SKM-1 (cell line): ENCODE measurements around the gene NDRG3.
"Not testable (repeated sequence)": the region's sequence is repeated elsewhere in the genome, so short reads cannot be mapped to it uniquely, and the experiment has no call there.

Source experiments
- DNase-seq: peaks from one replicate; lab custom pipeline; 2025; ENCODE audit not compliant: unreplicated experiment; lab: John Stamatoyannopoulos, UW

Gene NDRG3

GRCh38 chr20:36611625-36612024, 134.3 kb downstream of the NDRG3 start:
- DNase-seq: no peak

- not testable (repeated sequence) for DNase-seq
These were observed 137.5 kb downstream of the NDRG3 start for GRCh38 chr20:36608388-36608728.

GRCh38 chr20:36607586-36608387, 138.1 kb downstream of the NDRG3 start:
- no peak for DNase-seq

GRCh38 chr20:36606158-36607066, 139.5 kb downstream of the NDRG3 start:
- DNase-seq: peak; percentile 66

- peak; percentile 97 for DNase-seq
These were observed 140.3 kb downstream of the NDRG3 start, which contains the start of gene RAB5IF for GRCh38 chr20:36605399-36606157. RAB5IF (plus strand) TSS chr20:36605779; CDS start chr20:36605952, 173 bp downstream.

GRCh38 chr20:36604952-36605398, 140.9 kb downstream of the NDRG3 start:
- DNase-seq: no peak
